Activated CD8-positive, alpha-beta T cell treated with anti-CD3 and anti-CD28 coated beads for 36 hours (primary cell): ENCODE data around the gene BIRC6. TPM values are rescaled to one million over a fixed set of nuclear protein-coding genes. Genes with fewer than 3 reads are reported as not detected.
"Not testable (repeated sequence)": the region's sequence is repeated elsewhere in the genome, so short reads cannot be mapped to it uniquely, and the experiment has no call there.

Source experiments
- ATAC-seq: fragments of 200-7000 bp; cut with Tn5 transposase; one replicate; pipeline ENCODE4 v1.10.0; 2021; ENCODE audit warnings: mild to moderate bottlenecking, moderate library complexity
- CTCF ChIA-PET: fragments of 350-600 bp; sonication (Branson Sonifier 250); formaldehyde crosslinking; loops from one replicate; lab custom pipeline; 2021; ENCODE audit warnings: antibody characterized with exemption; lab: Charles Lee
- POLR2A ChIA-PET: fragments of 350-600 bp; sonication (Branson Sonifier 250); formaldehyde crosslinking; loops from one replicate; lab custom pipeline; 2021; ENCODE audit warnings: antibody characterized with exemption; lab: Charles Lee
- DNase-seq: peaks from one replicate; pipeline ENCODE4 v3.0.0-alpha.2; 2020
- H3K27ac Mint-ChIP-seq: one replicate; pipeline ENCODE4 v1.8.0; 2021; ENCODE audit warnings: mild to moderate bottlenecking, mixed read lengths
- H3K27me3 Mint-ChIP-seq: one replicate; pipeline ENCODE4 v1.8.0; 2021; ENCODE audit warnings: mixed read lengths
- H3K36me3 Mint-ChIP-seq: one replicate; pipeline ENCODE4 v1.8.0; 2021; ENCODE audit warnings: low read depth, mixed read lengths
- H3K4me1 Mint-ChIP-seq: one replicate; pipeline ENCODE4 v1.8.0; 2021; ENCODE audit warnings: low read depth, mixed read lengths
- H3K4me3 Mint-ChIP-seq: one replicate; pipeline ENCODE4 v1.8.0; 2021; ENCODE audit warnings: mild to moderate bottlenecking, moderate library complexity, mixed read lengths
- H3K9me3 Mint-ChIP-seq: one replicate; pipeline ENCODE4 v1.8.0; 2021; ENCODE audit warnings: mixed read lengths
- intact Hi-C: fragments of 100-400 bp; cut with micrococcal nuclease; formaldehyde crosslinking; loops from one replicate; pipeline ENCODE4 v1.10.0; 2022
- total RNA-seq, 2 experiments: library from RNA; stranded (reverse); gene quantifications; one replicate each; pipeline ENCODE4 v1.2.3, GENCODE V29; 2021
- TF ChIP-seq, protein P1 (sequence below): fragments of 200-600 bp; IDR thresholded peaks from one replicate; pipeline ENCODE4 v1.8.0; 2022; ENCODE audit warnings: antibody characterized with exemption, mild to moderate bottlenecking

BIRC6 gene
- total RNA-seq, 2 experiments from 2014 or later: 68.8 to 69.6 TPM

DNA sequence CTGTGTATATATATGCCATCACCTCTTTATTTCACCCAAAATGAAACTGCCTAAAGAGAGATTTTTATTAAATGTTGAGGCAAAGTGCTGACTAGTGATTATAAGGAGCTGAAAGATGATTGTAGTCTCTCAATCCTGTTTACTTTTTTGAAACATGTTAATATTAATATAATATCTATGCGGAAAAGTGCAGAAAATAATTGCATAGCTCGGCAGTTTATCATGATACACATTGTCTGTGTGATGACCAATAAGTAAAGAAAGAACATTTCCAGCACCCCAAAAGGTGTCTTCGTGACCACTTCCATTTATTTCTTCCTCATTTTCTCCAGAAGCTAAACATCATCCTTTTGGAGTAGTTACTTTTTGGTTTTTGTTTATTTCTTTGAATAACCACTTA lies 99.0 kb downstream of the BIRC6 start:
- ATAC-seq (no peak), DNase-seq (no peak)
- TF ChIP-seq, protein P1, sequence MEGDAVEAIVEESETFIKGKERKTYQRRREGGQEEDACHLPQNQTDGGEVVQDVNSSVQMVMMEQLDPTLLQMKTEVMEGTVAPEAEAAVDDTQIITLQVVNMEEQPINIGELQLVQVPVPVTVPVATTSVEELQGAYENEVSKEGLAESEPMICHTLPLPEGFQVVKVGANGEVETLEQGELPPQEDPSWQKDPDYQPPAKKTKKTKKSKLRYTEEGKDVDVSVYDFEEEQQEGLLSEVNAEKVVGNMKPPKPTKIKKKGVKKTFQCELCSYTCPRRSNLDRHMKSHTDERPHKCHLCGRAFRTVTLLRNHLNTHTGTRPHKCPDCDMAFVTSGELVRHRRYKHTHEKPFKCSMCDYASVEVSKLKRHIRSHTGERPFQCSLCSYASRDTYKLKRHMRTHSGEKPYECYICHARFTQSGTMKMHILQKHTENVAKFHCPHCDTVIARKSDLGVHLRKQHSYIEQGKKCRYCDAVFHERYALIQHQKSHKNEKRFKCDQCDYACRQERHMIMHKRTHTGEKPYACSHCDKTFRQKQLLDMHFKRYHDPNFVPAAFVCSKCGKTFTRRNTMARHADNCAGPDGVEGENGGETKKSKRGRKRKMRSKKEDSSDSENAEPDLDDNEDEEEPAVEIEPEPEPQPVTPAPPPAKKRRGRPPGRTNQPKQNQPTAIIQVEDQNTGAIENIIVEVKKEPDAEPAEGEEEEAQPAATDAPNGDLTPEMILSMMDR: no peak
- Mint-ChIP-seq H3K27ac (no peak overlapping the region), H3K27me3 (no peaks in the 10 kb centered on the region), H3K9me3 (no peaks in the 10 kb centered on the region), H3K4me3 (no peak overlapping the region), H3K4me1 (peaks cover 6% of the 10 kb centered on the region), H3K36me3 (peaks cover 36% of the 10 kb centered on the region)
- ChIA-PET CTCF (no interaction called here), POLR2A (interaction anchor here (0.5 kb wide), 1 partner anchor 113 kb away, joined by 3 read pairs; no protein-coding TSS in a partner anchor)
- intact Hi-C loops: no loop called here

- H3K9me3 Mint-ChIP-seq: no peaks in the 10 kb centered on the region
- no peak overlapping the region for H3K27ac Mint-ChIP-seq
- no peaks in the 10 kb centered on the region for H3K27me3 Mint-ChIP-seq
- no peak overlapping the region for H3K4me3 Mint-ChIP-seq
- ATAC-seq: no peak
- TF ChIP-seq, protein P1: no peak
- intact Hi-C loops: no loop called here
- peaks cover 32% of the 10 kb centered on the region for H3K36me3 Mint-ChIP-seq
- H3K4me1 Mint-ChIP-seq: peaks cover 6% of the 10 kb centered on the region
- no peak for DNase-seq
- ChIA-PET POLR2A (no interaction called here), CTCF (no interaction called here)
These were observed 100.0 kb downstream of the BIRC6 start for GRCh38 chr2:32456808-32457207.

GRCh38 chr2:32457814-32458213 lies 101.0 kb downstream of the BIRC6 start:
- CTCF ChIA-PET: no interaction called here
- Mint-ChIP-seq H3K9me3 (no peaks in the 10 kb centered on the region), H3K27ac (no peak overlapping the region)

DNA sequence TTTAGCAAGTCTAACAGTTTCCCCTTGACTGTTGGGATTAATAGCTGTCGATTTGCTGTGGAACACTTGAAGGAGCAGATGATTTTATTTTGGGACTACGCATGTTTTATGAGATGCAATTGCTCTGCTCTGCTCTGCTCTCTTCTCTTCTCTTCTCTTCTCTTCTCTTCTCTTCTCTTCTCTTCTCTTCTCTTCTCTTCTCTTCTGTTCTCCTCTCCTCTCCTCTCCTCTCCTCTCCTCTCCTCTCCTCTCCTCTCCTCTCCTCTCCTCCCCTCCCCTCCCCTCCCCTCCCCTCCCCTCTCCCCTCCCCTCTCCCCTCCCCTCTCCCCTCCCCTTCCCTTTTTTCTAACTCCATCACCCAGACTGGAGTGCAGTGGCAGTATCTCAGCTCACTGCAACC lies 104.0 kb downstream of the BIRC6 start:
- CTCF ChIA-PET: interaction anchor here (1.0 to 1.2 kb wide), 2 partner anchors 66 to 1291 kb away, joined by 3 read pairs; no protein-coding TSS in a partner anchor
- peaks cover 38% of the 10 kb centered on the region for H3K36me3 Mint-ChIP-seq
- ATAC-seq, H3K4me1 Mint-ChIP-seq, DNase-seq, POLR2A ChIA-PET, H3K9me3 Mint-ChIP-seq, intact Hi-C loops, H3K4me3 Mint-ChIP-seq, H3K27me3 Mint-ChIP-seq, H3K27ac Mint-ChIP-seq: not testable (repeated sequence)

More at GRCh38 chr2:32457814-32458213, 101.0 kb downstream of the BIRC6 start:
- no peak for ATAC-seq
- Mint-ChIP-seq H3K36me3 (peaks cover 34% of the 10 kb centered on the region), H3K27me3 (no peaks in the 10 kb centered on the region), H3K4me3 (no peak overlapping the region), H3K4me1 (peaks cover 6% of the 10 kb centered on the region)
- intact Hi-C loops: no loop called here
- POLR2A ChIA-PET: no interaction called here
- TF ChIP-seq, protein P1: no peak
- no peak for DNase-seq

GRCh38 chr2:32463110-32463509 lies 106.3 kb downstream of the BIRC6 start:
- no peaks in the 10 kb centered on the region for H3K27me3 Mint-ChIP-seq
- POLR2A ChIA-PET: no interaction called here
- H3K4me3 Mint-ChIP-seq: no peak overlapping the region

More at GRCh38 chr2:32463110-32463509, 106.3 kb downstream of the BIRC6 start:
- no peak overlapping the region for H3K27ac Mint-ChIP-seq
- no peaks in the 10 kb centered on the region for H3K9me3 Mint-ChIP-seq
- H3K4me1 Mint-ChIP-seq: peaks cover under 1% of the 10 kb centered on the region
- CTCF ChIA-PET: no interaction called here
- DNase-seq (no peak), ATAC-seq (no peak)
- intact Hi-C loops: no loop called here
- TF ChIP-seq, protein P1: no peak
- peaks cover 40% of the 10 kb centered on the region for H3K36me3 Mint-ChIP-seq
